AG09319 (cell line): ENCODE measurements around the gene PERM1.

Experiments used
- DNase-seq: peaks from one replicate; pipeline ENCODE4 v3.0.0-alpha.2; 2010; ENCODE audit warnings: low read depth; ENCODE audit errors: extremely low read depth
- CTCF ChIP-seq: IDR thresholded peaks from 2 replicates; pipeline ENCODE4 v1.5.1; 2011; ENCODE audit warnings: low read depth, mild to moderate bottlenecking, inconsistent platforms, low read length, moderate library complexity

Gene PERM1

GRCh38 chr1:963746-964525 lies 18.0 kb downstream of the PERM1 start:
- DNase-seq = no peak
- no peak for TF ChIP-seq CTCF

- no peak for TF ChIP-seq CTCF
- no peak for DNase-seq
Observed at GRCh38 chr1:963301-963651, 18.6 kb downstream of the PERM1 start.

GRCh38 chr1:962381-963300 lies 19.3 kb downstream of the PERM1 start:
- no peak for DNase-seq
- no peak for TF ChIP-seq CTCF

- no peak for DNase-seq
- TF ChIP-seq CTCF = no peak
Observed at GRCh38 chr1:961132-961669, 20.7 kb downstream of the PERM1 start.

- TF ChIP-seq CTCF = no peak
- no peak for DNase-seq
Observed at GRCh38 chr1:960363-961131, 21.3 kb downstream of the PERM1 start, which contains the start of gene KLHL17. TSS of gene KLHL17 (plus strand) at chr1:960584. CDS start at chr1:960694, 110 bp downstream.

GRCh38 chr1:959731-960362 lies 22.0 kb downstream of the PERM1 start:
- no peak for DNase-seq
- TF ChIP-seq CTCF = no peak
